Stimulated activated CD4-positive, alpha-beta T cell treated with anti-CD3 and anti-CD28 coated beads, TNF-alpha, amount 100 ng/mL, for 4 hours (primary cell): ENCODE measurements around the gene LRP6.
"Not testable (repeated sequence)": the region's sequence is repeated elsewhere in the genome, so short reads cannot be mapped to it uniquely, and the experiment has no call there.

ENCODE experiments used
- DNase-seq, 3 experiments: peaks; one replicate each; pipeline ENCODE4 v3.0.0-alpha.2; 2020; ENCODE audit warnings: low read depth in 3 of 3

The LRP6 gene

GRCh38 chr12:12265571-12266388 lies 1.1 kb downstream of the LRP6 start:
- no peak for DNase-seq

GRCh38 chr12:12265035-12265434 lies 1.8 kb downstream of the LRP6 start:
- no peak for DNase-seq

- no peak for DNase-seq
Measured at GRCh38 chr12:12263909-12264308, 2.9 kb downstream of the LRP6 start.

GRCh38 chr12:12256291-12256757 lies 10.5 kb downstream of the LRP6 start:
- DNase-seq = not testable (repeated sequence)

GRCh38 chr12:12254553-12254952 lies 12.3 kb downstream of the LRP6 start:
- DNase-seq = no peak

- no peak for DNase-seq
Measured at GRCh38 chr12:12249216-12250050, 17.4 kb downstream of the LRP6 start.

GRCh38 chr12:12247584-12247983 lies 19.3 kb downstream of the LRP6 start:
- no peak for DNase-seq

- no peak for DNase-seq
Measured at GRCh38 chr12:12244341-12244740, 22.5 kb downstream of the LRP6 start.

- no peak for DNase-seq
Measured at GRCh38 chr12:12240662-12241340, 26.0 kb downstream of the LRP6 start.

- no peak for DNase-seq
Measured at GRCh38 chr12:12239127-12239526, 27.7 kb downstream of the LRP6 start.

- no peak for DNase-seq
Measured at GRCh38 chr12:12238605-12239004, 28.2 kb downstream of the LRP6 start.

GRCh38 chr12:12236896-12237295 lies 29.9 kb downstream of the LRP6 start:
- DNase-seq = no peak

- no peak for DNase-seq
Measured at GRCh38 chr12:12230275-12230674, 36.6 kb downstream of the LRP6 start.

- no peak for DNase-seq
Measured at GRCh38 chr12:12229556-12230092, 37.2 kb downstream of the LRP6 start.

GRCh38 chr12:12228402-12228801 lies 38.4 kb downstream of the LRP6 start:
- no peak for DNase-seq

GRCh38 chr12:12226187-12226586 lies 40.7 kb downstream of the LRP6 start:
- no peak for DNase-seq

- DNase-seq = no peak
Measured at GRCh38 chr12:12224240-12224940, 42.5 kb downstream of the LRP6 start.

- no peak for DNase-seq
Measured at GRCh38 chr12:12221560-12221959, 45.3 kb downstream of the LRP6 start.

- no peak for DNase-seq
Measured at GRCh38 chr12:12219664-12220063, 47.2 kb downstream of the LRP6 start.

GRCh38 chr12:12217018-12217359 lies 49.9 kb downstream of the LRP6 start:
- DNase-seq = no peak

GRCh38 chr12:12216349-12217017 lies 50.4 kb downstream of the LRP6 start:
- DNase-seq = no peak
